Erythroblast (primary cell): ENCODE data around the gene GPR42.

ENCODE experiments used
- GATA1 ChIP-seq: IDR thresholded peaks from 2 replicates; pipeline ENCODE4 v1.6.1; 2011; ENCODE audit warnings: low read depth, mild to moderate bottlenecking, control low read depth, low read length, moderate library complexity
- POLR2A ChIP-seq: IDR thresholded peaks from 2 replicates; pipeline ENCODE4 v1.6.1; 2011; ENCODE audit warnings: mild to moderate bottlenecking, low read length

DNA sequence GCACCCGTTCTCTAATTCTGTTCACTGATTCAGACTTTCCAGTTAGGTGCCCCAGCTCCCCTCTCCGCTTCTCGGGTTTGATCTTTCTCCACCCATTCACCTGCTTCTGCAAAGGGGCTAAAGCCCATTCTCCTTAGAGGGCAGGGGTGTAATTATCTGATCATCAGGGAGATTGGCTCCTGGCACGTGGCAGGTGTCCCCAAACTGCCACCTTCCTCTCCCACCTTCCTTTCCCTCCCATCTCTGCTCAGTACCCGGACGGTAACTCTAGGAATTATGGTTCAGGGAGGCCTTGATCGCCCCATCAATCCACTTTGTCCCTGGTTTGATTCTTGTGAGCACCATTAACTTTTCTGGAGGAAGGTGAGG, 23.0 kb upstream of the GPR42 start:
- TF ChIP-seq POLR2A (no peak), GATA1 (no peak)
